Tibial artery (tissue), 4 donors: ENCODE results near the gene CFAP410.

Experiments used
- DNase-seq, 2 donors: peaks; one replicate each; pipeline ENCODE4 v3.0.0-alpha.2; 2019
- H3K27ac ChIP-seq, 2 donors: fragments of 200-600 bp; sonication (generic) in 1 of 2; 1 replicate in 1 of 2; 2 replicates in 1 of 2; pipeline ENCODE4 v1.5.1; 2018 to 2019; ENCODE audit warnings: mild to moderate bottlenecking in 1 of 2
- H3K27me3 ChIP-seq, 2 donors: fragments of 200-600 bp; sonication (generic) in 1 of 2; one replicate each; pipeline versions ENCODE4 v1.5.1 to v1.6.0; 2016 to 2019
- H3K36me3 ChIP-seq, 3 donors: fragments of 200-600 bp; sonication (generic) in 2 of 3; one replicate each; pipeline ENCODE4 v1.5.1; 2016 to 2019; ENCODE audit warnings: mild to moderate bottlenecking in 2 of 3
- H3K4me1 ChIP-seq, 4 donors: fragments of 200-600 bp; sonication (generic) in 2 of 4; 1 replicate in 3 of 4; 2 replicates in 1 of 4; pipeline ENCODE4 v1.5.1; 2016 to 2019
- H3K4me3 ChIP-seq, 2 donors: fragments of 200-600 bp; sonication (generic) in 1 of 2; 1 replicate in 1 of 2; 2 replicates in 1 of 2; pipeline ENCODE4 v1.5.1; 2018 to 2019; ENCODE audit warnings: mild to moderate bottlenecking in 2 of 2
- H3K9me3 ChIP-seq, 3 donors: fragments of 200-600 bp; sonication (generic) in 1 of 3; one replicate each; pipeline ENCODE4 v1.5.1; 2016 to 2019
- intact Hi-C: fragments of 100-400 bp; cut with DNase I; formaldehyde crosslinking; loops from one replicate; pipeline ENCODE4 v1.15.0; 2023; ENCODE audit warnings: low total_unique reads
- TF ChIP-seq, protein P1 (sequence below), 2 experiments: fragments of 200-600 bp in 1 of 2; fragments of 450-650 bp in 1 of 2; IDR thresholded peaks; one replicate each; pipeline ENCODE4 v1.5.1; 2017 to 2019; ENCODE audit warnings: antibody characterized with exemption in 2 of 2, mild to moderate bottlenecking in 1 of 2, moderate library complexity in 1 of 2

CFAP410 gene

DNA sequence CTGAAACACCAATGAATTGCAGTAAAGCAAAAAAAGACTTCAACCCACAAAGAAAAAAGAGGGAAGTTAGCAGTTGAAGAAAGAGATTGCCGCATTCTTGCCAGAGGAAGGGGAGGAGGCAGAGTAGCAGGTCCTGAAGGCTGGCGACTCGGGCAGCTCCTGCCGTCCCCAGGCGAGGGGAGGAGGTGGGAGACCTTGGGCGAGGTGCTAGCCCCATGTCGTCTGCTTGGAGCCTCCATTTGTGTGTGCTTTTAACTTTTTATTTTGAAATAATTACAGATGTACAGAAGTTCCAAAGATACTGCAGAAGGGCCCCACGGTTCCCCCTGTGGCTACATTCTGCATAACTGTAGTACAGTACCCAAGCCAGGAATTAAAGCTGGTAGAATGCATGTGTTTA, 21.0 kb upstream of the CFAP410 start:
- H3K4me3 ChIP-seq = no peak overlapping the region
- H3K27me3 ChIP-seq = peaks cover 0 to 16% of the 10 kb centered on the region in 2 donors
- TF ChIP-seq, protein P1, sequence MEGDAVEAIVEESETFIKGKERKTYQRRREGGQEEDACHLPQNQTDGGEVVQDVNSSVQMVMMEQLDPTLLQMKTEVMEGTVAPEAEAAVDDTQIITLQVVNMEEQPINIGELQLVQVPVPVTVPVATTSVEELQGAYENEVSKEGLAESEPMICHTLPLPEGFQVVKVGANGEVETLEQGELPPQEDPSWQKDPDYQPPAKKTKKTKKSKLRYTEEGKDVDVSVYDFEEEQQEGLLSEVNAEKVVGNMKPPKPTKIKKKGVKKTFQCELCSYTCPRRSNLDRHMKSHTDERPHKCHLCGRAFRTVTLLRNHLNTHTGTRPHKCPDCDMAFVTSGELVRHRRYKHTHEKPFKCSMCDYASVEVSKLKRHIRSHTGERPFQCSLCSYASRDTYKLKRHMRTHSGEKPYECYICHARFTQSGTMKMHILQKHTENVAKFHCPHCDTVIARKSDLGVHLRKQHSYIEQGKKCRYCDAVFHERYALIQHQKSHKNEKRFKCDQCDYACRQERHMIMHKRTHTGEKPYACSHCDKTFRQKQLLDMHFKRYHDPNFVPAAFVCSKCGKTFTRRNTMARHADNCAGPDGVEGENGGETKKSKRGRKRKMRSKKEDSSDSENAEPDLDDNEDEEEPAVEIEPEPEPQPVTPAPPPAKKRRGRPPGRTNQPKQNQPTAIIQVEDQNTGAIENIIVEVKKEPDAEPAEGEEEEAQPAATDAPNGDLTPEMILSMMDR (IDR thresholded peaks at IDR 0.05) = no peak
- H3K27ac ChIP-seq = no peak overlapping the region
- intact Hi-C loops = no loop called here
- no peak for DNase-seq
- H3K36me3 ChIP-seq = no peaks in the 10 kb centered on the region
- peaks cover 0 to 22% (median 0%) of the 10 kb centered on the region in 3 donors for H3K9me3 ChIP-seq
- H3K4me1 ChIP-seq = no peaks in the 10 kb centered on the region

DNA sequence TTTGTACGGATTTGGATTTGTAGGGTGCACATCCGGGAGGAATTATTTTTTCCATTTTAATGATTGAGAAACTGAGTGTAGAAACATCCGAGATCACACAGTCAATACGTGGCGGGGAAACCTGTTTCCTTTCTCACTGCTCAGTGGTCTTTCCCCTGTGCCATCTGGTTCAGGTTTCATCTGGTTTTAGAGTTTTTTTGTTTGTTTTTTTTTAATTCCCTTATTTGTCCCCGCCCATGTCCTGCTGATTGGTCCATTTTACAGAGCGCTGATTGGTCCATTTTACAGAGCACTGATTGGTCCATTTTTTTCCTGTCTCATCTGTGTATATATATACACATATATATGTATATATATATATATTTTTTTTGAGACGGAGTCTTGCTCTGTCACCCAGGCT, 20.2 kb upstream of the CFAP410 start:
- no peak for DNase-seq
- Histone ChIP-seq H3K9me3 (peaks cover 0 to 19% (median 0%) of the 10 kb centered on the region in 3 donors), H3K4me1 (no peaks in the 10 kb centered on the region), H3K4me3 (no peak overlapping the region), H3K36me3 (no peaks in the 10 kb centered on the region), H3K27ac (no peak overlapping the region), H3K27me3 (peaks cover 0 to 17% of the 10 kb centered on the region in 2 donors)
- intact Hi-C loops = no loop called here
- TF ChIP-seq, protein P1 (IDR thresholded peaks at IDR 0.05) = no peak

DNA sequence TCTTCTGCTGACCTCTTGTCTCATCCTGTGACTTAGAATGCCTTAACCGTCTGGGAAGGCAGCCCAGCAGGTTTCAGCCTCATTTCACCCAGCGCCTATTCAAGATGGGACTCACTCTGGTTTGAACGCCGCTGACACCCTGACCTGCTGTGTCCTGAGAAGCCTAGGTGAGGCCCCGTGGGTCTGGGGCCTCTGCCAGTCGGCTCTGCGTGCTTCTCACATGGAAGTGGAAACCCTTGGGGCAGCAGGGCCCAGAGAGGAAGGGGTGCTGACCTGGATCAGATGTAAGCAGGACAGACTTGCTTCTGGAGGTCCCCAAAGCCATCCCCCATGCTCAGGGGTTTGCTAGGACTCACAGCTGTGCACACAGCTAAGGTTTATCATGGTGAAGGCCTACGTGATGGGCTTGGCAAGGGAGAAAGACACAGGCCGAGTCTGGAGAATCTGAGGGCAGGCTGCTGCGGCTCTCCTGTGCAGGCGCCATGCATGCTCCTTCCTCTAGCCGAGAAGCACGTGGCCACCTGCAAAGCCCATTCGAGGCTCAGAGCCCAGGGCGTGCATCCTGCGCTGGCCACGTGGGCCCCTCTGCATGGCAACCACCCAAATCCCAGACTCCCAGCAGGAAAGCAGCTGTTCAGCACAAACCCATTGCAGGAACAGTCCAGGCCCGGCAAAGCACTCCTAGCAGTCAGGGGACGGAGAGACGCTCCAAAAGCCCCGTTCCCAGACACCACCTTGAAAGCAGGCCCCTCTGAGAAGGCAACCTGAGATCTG, 18.1 kb upstream of the CFAP410 start:
- no peaks in the 10 kb centered on the region for H3K4me1 ChIP-seq
- H3K27ac ChIP-seq = no peak overlapping the region
- TF ChIP-seq, protein P1 (IDR thresholded peaks at IDR 0.05) = no peak

DNA sequence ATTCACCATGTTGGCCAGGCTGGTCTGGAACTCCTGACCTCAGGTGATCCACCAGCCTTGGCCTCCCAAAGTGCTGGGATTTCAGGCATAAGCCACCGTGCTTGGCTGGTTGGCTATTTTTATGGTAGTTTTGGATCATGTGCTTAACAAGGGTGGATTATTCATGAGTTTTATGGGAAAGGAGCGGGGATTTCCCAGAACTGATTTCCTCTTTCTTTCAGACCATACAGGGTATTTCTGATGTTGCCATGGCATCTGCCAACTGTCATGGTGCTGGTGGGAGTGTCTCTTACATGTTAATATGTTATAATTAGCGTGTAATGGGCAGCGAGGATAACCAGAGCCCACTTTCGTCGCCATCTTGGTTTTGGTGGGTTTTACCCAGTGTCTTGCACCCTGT, 17.4 kb upstream of the CFAP410 start:
- H3K36me3 ChIP-seq = no peaks in the 10 kb centered on the region
- TF ChIP-seq, protein P1 (IDR thresholded peaks at IDR 0.05) = no peak
- intact Hi-C loops = no loop called here
- peaks cover 0 to 33% of the 10 kb centered on the region in 2 donors for H3K27me3 ChIP-seq
- no peaks in the 10 kb centered on the region for H3K9me3 ChIP-seq
- no peak overlapping the region for H3K27ac ChIP-seq
- no peak overlapping the region for H3K4me3 ChIP-seq
- H3K4me1 ChIP-seq = no peaks in the 10 kb centered on the region
- DNase-seq = no peak

More for the DNA sequence above, 18.1 kb upstream of the CFAP410 start:
- intact Hi-C loops = no loop called here
- no peak for DNase-seq
- H3K36me3 ChIP-seq = no peaks in the 10 kb centered on the region
- H3K27me3 ChIP-seq = peaks cover 0 to 27% of the 10 kb centered on the region in 2 donors
- H3K9me3 ChIP-seq = no peaks in the 10 kb centered on the region
- H3K4me3 ChIP-seq = no peak overlapping the region

DNA sequence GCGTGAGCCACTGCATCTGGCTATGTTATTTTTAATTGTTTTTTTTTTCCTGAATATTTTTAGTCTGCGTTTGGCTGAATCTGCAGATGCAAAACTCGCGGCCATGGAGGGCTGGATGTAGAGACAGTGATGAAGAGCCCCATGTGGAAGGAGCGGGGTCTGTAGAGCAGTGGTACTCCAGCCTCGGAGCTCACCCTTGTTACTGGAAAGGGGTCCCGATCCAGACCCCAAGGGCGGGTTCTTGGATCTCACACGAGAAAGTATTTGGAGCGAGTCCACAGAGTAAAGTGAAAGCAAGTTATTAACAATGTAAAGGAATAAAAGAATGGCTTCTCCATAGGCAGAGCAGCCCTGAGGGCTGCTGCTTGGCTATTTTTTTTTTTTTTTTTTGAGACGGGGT, 17.0 kb upstream of the CFAP410 start:
- no peaks in the 10 kb centered on the region for H3K4me1 ChIP-seq
- intact Hi-C loops = no loop called here
- H3K4me3 ChIP-seq = no peak overlapping the region

More for the DNA sequence above, 17.0 kb upstream of the CFAP410 start:
- H3K9me3 ChIP-seq = no peaks in the 10 kb centered on the region
- H3K36me3 ChIP-seq = no peaks in the 10 kb centered on the region
- TF ChIP-seq, protein P1 (IDR thresholded peaks at IDR 0.05) = no peak
- H3K27ac ChIP-seq = no peak overlapping the region
- peaks cover 0 to 38% of the 10 kb centered on the region in 2 donors for H3K27me3 ChIP-seq
- no peak for DNase-seq
